Measurements from ENCODE around the gene DOLPP1.
"Not testable (repeated sequence)": the region's sequence is repeated elsewhere in the genome, so short reads cannot be mapped to it uniquely, and the experiment has no call there.

Gene DOLPP1, protein sequence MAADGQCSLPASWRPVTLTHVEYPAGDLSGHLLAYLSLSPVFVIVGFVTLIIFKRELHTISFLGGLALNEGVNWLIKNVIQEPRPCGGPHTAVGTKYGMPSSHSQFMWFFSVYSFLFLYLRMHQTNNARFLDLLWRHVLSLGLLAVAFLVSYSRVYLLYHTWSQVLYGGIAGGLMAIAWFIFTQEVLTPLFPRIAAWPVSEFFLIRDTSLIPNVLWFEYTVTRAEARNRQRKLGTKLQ

DNA sequence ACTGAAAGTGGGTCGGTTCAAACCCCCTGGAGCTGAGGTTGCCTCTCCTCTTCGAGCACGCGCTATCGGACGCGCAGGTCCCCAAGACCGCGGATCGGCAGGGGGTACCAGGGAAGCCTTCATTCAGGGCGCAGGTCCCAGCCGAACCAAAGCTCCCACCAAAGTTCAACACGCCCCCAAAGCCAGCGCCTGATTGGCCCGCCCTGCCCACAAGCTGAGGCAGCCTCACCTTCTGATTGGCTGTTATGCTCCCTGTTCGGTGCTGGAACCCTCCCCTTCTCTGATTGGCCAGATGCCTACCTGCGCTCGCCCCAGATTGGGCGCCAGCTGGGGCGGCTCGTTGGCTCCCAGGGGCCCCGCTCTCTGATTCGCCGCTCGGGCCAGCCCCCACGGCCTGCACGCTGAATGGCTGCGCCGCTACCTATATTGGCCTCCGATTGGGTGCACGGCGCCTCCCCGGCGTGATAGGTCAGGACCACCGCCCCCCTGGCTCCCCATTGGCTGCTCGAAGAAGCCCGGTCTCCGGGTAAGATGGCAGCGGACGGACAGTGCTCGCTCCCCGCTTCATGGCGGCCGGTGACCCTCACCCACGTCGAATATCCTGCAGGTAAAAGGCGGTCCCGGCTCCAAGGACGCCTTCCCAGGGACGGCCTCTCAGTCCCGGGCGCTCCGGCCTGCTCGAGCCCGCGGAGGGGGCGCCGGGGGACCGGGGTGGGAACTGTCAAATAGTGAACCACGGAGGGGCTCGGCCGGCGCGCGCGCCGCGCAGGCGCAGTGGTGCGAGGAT is at the start of gene DOLPP1:
TSS of gene DOLPP1 (plus strand) at position 511 of the 787 bp plus-strand sequence. CDS start at position 532, 21 bp downstream.
- TF ChIP-seq, protein P1, sequence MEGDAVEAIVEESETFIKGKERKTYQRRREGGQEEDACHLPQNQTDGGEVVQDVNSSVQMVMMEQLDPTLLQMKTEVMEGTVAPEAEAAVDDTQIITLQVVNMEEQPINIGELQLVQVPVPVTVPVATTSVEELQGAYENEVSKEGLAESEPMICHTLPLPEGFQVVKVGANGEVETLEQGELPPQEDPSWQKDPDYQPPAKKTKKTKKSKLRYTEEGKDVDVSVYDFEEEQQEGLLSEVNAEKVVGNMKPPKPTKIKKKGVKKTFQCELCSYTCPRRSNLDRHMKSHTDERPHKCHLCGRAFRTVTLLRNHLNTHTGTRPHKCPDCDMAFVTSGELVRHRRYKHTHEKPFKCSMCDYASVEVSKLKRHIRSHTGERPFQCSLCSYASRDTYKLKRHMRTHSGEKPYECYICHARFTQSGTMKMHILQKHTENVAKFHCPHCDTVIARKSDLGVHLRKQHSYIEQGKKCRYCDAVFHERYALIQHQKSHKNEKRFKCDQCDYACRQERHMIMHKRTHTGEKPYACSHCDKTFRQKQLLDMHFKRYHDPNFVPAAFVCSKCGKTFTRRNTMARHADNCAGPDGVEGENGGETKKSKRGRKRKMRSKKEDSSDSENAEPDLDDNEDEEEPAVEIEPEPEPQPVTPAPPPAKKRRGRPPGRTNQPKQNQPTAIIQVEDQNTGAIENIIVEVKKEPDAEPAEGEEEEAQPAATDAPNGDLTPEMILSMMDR (IDR thresholded peaks at IDR 0.05; ENCODE audit: insufficient read depth, low read depth, low read length, missing control alignments), result no peak
- peak; percentile 100 for DNase-seq (ENCODE audit: low read depth)
- peak within 1 kb of the TSS; percentile 91 for H3K4me3 ChIP-seq (ENCODE audit: low read length)

DNA sequence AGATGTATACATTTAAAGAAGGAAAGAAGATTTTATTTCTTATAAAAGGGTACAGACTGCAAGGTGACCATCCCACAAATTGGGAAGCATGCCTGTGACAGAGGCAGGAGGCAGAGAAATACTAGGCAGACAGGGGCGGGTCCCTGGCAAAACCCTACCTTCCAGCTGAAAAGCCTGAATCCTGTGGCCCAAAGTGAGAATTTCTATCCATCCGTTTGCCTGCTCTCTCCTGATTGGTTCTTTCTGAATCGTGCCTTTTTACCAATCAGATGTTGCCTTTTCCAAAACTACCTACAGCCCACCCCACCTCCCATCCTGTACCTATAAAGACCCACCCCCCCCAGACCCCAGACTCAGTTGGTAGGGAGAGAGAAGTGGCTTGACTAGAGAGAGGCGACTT is 49.4 kb upstream of the DOLPP1 start:
- no peak overlapping the region for H3K4me3 ChIP-seq (ENCODE audit: low read length)
- DNase-seq (ENCODE audit: low read depth), result no peak
- TF ChIP-seq, protein P1 (IDR thresholded peaks at IDR 0.05; ENCODE audit: insufficient read depth, low read depth, low read length, missing control alignments), result no peak

DNA sequence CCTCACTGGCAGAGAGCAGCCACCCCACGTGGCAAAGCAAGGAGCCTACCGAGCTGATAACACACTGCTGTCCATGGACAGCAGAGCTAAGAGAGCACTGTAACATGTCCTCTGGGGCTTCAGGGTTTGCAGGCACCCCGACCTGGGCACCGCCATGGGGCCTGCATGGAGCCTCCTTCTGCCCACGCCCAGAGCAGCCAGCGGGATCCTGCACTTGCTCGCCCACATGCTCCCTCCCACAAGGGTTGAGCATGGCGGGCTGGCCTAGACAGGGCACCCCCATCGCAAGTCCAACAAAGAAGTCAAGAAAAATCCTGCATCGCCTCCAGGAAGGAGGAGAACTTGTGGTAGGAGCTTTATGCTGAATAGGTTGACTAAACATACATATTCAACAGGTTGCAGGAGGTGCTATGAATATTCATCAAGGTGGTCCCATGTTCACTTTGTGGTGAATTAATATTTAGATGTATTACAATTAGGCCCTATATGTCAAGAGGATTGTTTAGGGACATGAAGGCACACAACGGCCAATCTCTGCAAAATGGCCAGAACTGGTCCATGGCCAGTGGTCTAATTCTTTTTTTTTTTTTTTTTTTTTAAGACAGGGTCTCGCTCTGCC is 48.3 kb upstream of the DOLPP1 start:
- H3K4me3 ChIP-seq (ENCODE audit: low read length), result no peak overlapping the region
- TF ChIP-seq, protein P1 (IDR thresholded peaks at IDR 0.05; ENCODE audit: insufficient read depth, low read depth, low read length, missing control alignments), result no peak
- DNase-seq (ENCODE audit: low read depth), result no peak

DNA sequence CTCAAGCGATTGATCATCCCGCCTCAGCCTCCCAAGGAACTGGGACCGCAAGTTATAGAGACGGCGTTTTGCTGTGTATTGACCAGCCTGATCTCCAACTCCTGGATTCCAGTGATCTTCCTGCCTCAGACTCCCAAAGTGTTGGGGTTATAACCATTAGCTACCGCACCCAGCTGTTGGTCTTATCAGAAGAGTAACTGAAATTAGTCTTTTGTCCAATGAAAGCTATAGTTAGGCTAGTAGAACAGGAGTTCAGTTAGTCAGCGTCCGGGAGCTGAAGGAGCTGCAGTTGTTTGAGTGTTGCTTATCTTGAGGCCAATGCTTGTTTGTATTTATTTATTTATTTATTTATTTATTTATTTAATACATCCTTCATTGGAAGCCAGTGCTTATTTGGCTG is 47.7 kb upstream of the DOLPP1 start:
- TF ChIP-seq, protein P1 (IDR thresholded peaks at IDR 0.05; ENCODE audit: insufficient read depth, low read depth, low read length, missing control alignments), result no peak
- no peak for DNase-seq (ENCODE audit: low read depth)
- no peak overlapping the region for H3K4me3 ChIP-seq (ENCODE audit: low read length)

DNA sequence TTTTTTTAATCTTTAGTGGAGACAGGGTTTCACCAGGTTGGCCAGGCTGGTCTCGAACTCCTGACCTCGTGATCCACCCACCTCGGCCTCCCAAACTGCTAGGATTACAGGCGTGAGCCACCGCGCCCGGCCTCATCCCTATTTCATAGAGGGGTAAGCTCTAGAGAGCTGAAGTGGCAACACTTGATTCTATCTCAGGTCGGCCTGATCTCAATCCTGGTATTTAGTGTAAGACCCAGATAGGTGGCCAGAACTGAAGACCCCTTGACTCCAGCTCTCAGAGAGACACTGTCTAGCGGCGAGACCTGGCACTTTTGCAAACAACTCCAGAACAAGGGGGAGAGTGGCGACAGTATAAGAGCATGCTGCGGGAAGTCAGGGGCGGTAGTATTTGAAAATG is 45.1 kb upstream of the DOLPP1 start:
- DNase-seq (ENCODE audit: low read depth), result not testable (repeated sequence)
- peak overlapping the region; percentile 81 for H3K4me3 ChIP-seq (ENCODE audit: low read length)

DNA sequence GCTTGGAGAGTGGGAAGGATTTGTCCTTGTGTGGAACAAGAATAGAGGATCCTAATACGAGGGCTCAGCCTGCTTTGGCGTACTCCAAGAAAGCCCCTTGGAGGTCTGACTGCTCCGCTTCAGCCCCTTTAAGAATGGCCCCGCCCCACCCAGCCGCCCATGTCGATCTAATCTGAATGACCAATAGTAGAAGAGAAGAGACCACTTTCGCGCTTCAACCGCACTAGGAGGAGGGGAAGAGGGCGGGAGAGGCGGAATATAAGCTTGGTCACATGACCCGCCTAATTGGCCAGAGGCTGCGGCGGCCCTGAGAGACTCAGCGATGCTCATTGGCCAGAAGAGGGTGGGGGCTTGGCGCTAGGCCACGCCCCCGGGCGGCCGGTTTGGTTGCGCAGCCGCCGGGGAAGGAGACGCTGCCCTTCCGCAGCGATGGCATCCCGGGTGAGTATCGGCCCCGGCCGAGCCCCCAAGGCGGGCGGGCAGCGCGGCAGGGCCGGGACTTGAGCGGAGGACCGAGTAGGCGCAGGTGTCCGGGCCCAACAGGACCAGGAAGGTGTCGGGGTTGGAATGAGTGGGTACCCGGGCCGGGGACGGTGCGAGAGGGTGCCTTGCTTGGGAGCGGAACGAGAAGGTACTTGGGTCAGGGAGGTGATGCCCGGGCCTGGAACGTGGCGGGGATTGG is 44.5 kb upstream of the DOLPP1 start, which contains the start of gene MIGA2:
TSS of gene MIGA2 (plus strand) at position 386 of the 682 bp plus-strand sequence. CDS start 3,969 bp downstream, outside the sequence.
- DNase-seq (ENCODE audit: low read depth), result peak; percentile 99
- TF ChIP-seq, protein P1 (IDR thresholded peaks at IDR 0.05; ENCODE audit: insufficient read depth, low read depth, low read length, missing control alignments), result no peak
- peak within 1 kb of the TSS; percentile 81 for H3K4me3 ChIP-seq (ENCODE audit: low read length)

All from epithelial cell of esophagus (primary cell).